ENCODE data around the gene GXYLT2. TPM values are rescaled to one million over a fixed set of nuclear protein-coding genes. Genes with fewer than 3 reads are reported as not detected.

Gene GXYLT2
- total RNA-seq, 1 donor from 2014 or later, result 16.2 TPM

DNA sequence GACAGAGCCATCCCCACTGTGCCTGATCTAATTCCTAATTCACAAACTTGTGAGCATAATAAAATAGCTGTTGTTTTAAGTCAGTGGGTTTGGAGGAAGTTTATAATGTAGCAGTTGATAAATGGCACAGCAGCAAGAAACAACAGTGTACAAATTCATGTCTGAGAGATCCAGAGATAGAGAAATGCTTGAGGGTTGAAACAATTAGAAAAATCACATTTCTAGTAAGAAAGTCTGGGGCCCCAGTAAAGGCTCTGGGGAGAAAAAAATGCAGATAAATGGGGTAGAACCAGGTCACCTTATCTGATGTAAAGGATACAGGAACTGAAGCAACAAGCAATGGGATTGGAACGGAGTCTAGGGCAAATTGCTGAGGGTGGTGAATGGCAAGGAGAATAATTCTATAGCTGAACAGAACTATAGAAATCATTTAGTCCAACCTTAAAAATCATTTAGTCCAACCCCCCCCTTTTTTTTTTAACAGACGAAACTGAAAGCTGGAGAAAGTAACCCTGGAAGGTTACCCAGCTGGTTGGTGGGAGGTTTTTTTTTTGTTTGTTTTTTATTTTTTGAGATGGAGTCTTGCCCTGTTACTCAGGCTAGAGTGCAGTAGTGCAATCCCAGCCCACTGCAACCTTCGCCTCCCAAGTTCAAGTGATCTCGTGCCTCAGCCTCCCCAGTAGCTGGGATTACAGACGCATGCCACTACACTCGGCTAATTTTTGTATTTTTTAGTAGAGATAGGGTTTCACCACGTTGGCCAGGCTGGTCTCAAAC is 25.3 kb upstream of the GXYLT2 start:
- intact Hi-C loops (cut with micrococcal nuclease), result no loop called here
- H3K36me3 ChIP-seq, result no peaks in the 10 kb centered on the region
- no peaks in the 10 kb centered on the region for H3K27me3 ChIP-seq (ENCODE audit: low read depth)
- H3K9me3 ChIP-seq (replicated peaks), result no peaks in the 10 kb centered on the region
- DNase-seq, result no peak
- H3K4me3 ChIP-seq, result no peak overlapping the region
- no peaks in the 10 kb centered on the region for H3K4me1 ChIP-seq
- no peak overlapping the region for H3K27ac ChIP-seq (replicated peaks)
- TF ChIP-seq, protein P1, sequence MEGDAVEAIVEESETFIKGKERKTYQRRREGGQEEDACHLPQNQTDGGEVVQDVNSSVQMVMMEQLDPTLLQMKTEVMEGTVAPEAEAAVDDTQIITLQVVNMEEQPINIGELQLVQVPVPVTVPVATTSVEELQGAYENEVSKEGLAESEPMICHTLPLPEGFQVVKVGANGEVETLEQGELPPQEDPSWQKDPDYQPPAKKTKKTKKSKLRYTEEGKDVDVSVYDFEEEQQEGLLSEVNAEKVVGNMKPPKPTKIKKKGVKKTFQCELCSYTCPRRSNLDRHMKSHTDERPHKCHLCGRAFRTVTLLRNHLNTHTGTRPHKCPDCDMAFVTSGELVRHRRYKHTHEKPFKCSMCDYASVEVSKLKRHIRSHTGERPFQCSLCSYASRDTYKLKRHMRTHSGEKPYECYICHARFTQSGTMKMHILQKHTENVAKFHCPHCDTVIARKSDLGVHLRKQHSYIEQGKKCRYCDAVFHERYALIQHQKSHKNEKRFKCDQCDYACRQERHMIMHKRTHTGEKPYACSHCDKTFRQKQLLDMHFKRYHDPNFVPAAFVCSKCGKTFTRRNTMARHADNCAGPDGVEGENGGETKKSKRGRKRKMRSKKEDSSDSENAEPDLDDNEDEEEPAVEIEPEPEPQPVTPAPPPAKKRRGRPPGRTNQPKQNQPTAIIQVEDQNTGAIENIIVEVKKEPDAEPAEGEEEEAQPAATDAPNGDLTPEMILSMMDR (IDR thresholded peaks at IDR 0.05; ENCODE audit: borderline replicate concordance), result no peak

DNA sequence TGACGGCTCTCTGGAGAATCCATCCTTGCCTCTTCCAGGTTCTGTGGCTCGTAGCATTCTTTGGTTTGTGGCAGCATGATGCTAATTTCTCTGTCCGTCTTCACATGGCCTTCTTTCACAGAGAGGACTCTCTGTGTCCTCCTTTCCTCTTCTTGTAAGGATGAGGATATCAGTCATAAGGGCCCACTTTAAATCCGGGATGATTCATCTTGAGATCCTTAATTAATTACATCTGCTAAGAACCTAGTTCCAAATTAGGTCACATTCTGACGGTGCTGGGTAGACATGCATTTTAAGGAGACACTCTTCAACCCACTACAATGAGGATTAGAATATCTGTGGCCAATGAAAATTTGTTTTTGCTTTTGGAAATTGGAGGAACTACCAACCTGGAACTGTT is 15.7 kb upstream of the GXYLT2 start:
- Histone ChIP-seq H3K27me3 (ENCODE audit: low read depth) (peaks cover 13% of the 10 kb centered on the region), H3K9me3 (replicated peaks) (no peaks in the 10 kb centered on the region), H3K36me3 (no peaks in the 10 kb centered on the region), H3K4me1 (no peaks in the 10 kb centered on the region), H3K4me3 (no peak overlapping the region), H3K27ac (replicated peaks) (no peak overlapping the region)
- TF ChIP-seq, protein P1 (IDR thresholded peaks at IDR 0.05; ENCODE audit: borderline replicate concordance), result no peak
- DNase-seq, result no peak
- intact Hi-C loops (cut with micrococcal nuclease), result no loop called here

DNA sequence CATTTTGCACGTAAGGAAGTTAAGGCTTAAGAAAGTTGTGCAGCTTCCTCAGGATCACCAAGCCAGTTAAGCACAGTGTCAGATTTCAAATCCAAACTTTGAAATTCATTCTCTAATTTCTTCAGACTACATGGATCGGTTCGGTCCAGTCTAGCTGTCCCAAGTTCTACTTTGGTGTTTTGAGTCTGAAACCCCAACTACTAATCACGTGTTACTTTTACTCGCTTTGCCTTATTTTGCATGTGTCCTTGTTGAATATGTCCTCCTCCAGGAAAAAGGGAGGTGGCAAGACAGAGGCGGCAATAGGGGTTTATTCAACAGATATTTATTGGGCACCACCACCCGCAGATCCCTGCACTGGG is 522 bp upstream of the GXYLT2 start:
- intact Hi-C loops (cut with micrococcal nuclease), result no loop called here
- Histone ChIP-seq H3K9me3 (replicated peaks) (peaks cover 6% of the 10 kb centered on the region), H3K4me1 (peaks cover 42% of the 10 kb centered on the region), H3K4me3 (peak overlapping the region; percentile 66), H3K27ac (replicated peaks) (peak overlapping the region; percentile 82), H3K27me3 (ENCODE audit: low read depth) (peaks cover 6% of the 10 kb centered on the region), H3K36me3 (no peaks in the 10 kb centered on the region)
- TF ChIP-seq, protein P1 (IDR thresholded peaks at IDR 0.05; ENCODE audit: borderline replicate concordance), result no peak
- no peak for DNase-seq

DNA sequence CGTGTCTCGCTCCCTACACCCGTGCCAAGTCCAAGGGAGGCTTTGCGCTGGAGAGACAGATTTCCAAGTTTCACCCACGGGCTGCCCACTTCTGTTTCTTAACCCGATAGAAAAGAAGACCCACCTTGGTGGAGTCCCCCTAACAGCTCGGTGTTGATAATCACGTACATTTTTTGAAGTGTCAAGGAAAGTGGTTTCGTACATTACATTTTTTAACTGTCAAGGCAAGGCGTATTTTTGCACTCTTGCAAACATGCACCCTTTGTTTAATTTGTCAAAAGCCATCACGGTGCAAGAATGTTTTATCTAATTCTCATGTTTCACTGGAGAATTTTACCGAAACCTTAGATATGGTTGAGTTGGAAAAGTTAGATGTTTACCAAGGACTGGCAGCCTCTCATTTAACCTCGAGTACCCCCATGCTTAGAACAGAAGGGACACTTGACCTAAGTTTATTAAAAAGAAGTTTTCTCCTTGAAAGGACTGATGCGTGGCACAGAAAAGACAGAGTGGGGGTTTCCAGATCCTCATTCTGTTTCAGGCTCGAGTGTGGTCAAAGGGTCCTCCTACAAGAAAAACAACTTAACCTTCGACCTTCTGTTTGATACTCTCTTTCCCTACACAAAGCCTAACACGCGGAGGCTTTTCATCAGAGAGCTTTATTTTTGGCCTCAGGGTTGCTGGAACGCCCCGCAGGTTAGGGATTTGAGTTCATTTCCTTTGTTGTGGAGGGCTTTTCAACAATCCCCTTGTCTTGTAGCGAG is 882 bp downstream of the GXYLT2 start:
- Histone ChIP-seq H3K27me3 (ENCODE audit: low read depth) (peaks cover 6% of the 10 kb centered on the region), H3K4me3 (peak overlapping the region; percentile 66), H3K9me3 (replicated peaks) (no peaks in the 10 kb centered on the region), H3K36me3 (no peaks in the 10 kb centered on the region), H3K27ac (replicated peaks) (peak overlapping the region; percentile 82), H3K4me1 (peaks cover 42% of the 10 kb centered on the region)
- intact Hi-C loops (cut with micrococcal nuclease), result no loop called here
- DNase-seq, result no peak
- TF ChIP-seq, protein P1 (IDR thresholded peaks at IDR 0.05; ENCODE audit: borderline replicate concordance), result no peak

DNA sequence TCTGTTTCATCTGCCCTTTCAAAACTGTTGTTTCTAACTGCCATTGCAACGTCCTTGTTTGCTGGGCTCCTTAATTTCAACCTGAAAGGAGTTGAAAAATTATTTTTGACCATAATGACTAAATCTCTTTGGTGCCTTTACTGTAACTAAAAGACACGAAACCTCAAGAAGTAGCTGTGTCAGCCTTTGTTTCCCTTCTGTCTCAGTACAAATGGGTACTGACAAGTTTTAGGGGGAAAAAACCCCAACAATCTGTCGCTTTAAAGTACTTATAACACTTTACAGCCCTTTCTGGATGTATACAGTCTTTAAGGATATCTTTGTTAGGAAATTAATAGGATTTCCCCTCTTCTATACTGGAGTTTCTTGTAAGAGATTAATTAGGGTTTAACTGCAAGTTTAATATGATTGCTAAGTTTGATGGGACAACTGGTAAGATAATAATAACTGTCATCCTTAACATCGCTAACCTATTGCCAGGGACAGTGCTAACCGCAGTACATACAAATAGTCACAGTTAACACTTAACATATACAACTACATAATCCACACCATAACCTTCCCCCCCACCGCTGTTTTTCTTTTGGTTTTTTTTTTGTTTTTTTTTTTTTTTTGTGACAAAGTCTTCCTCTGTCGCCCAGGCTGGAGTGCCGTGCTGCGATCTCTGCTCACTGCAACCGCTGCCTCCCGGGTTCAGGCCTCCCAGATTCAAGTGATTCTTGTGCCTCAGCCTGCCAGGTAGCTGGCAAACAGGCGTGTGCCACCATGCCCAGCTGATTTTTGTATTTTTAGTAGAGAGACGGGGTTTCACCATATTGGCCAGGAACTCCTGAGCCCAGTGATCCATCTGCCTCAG is 1.7 kb downstream of the GXYLT2 start:
- Histone ChIP-seq H3K4me1 (peaks cover 42% of the 10 kb centered on the region), H3K4me3 (peak overlapping the region; percentile 66), H3K27me3 (ENCODE audit: low read depth) (peaks cover 6% of the 10 kb centered on the region), H3K36me3 (no peaks in the 10 kb centered on the region), H3K27ac (replicated peaks) (peak overlapping the region; percentile 82), H3K9me3 (replicated peaks) (no peaks in the 10 kb centered on the region)
- intact Hi-C loops (cut with micrococcal nuclease), result no loop called here
- DNase-seq, result no peak
- TF ChIP-seq, protein P1 (IDR thresholded peaks at IDR 0.05; ENCODE audit: borderline replicate concordance), result no peak
